GM18517 (cell line): Measurements from ENCODE around the gene FJX1.
"Not testable (repeated sequence)": the region's sequence is repeated elsewhere in the genome, so short reads cannot be mapped to it uniquely, and the experiment has no call there.

Experiments
- ATAC-seq: cut with Tn5 transposase; IDR thresholded peaks from one replicate; pipeline ENCODE4 v1.9.1; 2021; ENCODE audit warnings: mild to moderate bottlenecking, moderate library complexity; ENCODE audit not compliant: unreplicated experiment

FJX1 gene

GRCh38 chr11:35629914-35630313 is 11.7 kb downstream of the FJX1 start:
- ATAC-seq: no peak

GRCh38 chr11:35631891-35632290 is 13.6 kb downstream of the FJX1 start:
- ATAC-seq: no peak

GRCh38 chr11:35632301-35632700 is 14.0 kb downstream of the FJX1 start:
- ATAC-seq: no peak

GRCh38 chr11:35633827-35634423 is 15.7 kb downstream of the FJX1 start:
- no peak for ATAC-seq

- ATAC-seq: no peak
Observed at GRCh38 chr11:35635933-35636332, 17.7 kb downstream of the FJX1 start.

- no peak for ATAC-seq
Observed at GRCh38 chr11:35639591-35640179, 21.4 kb downstream of the FJX1 start.

- no peak for ATAC-seq
Observed at GRCh38 chr11:35641171-35641897, 23.1 kb downstream of the FJX1 start.

GRCh38 chr11:35641964-35642363 is 23.7 kb downstream of the FJX1 start:
- ATAC-seq: no peak

GRCh38 chr11:35647421-35648093 is 29.3 kb downstream of the FJX1 start:
- no peak for ATAC-seq

- ATAC-seq: no peak
Observed at GRCh38 chr11:35650006-35650405, 31.7 kb downstream of the FJX1 start.

- no peak for ATAC-seq
Observed at GRCh38 chr11:35650467-35650866, 32.2 kb downstream of the FJX1 start.

- ATAC-seq: no peak
Observed at GRCh38 chr11:35651263-35651662, 33.0 kb downstream of the FJX1 start.

- not testable (repeated sequence) for ATAC-seq
Observed at GRCh38 chr11:35652786-35653185, 34.5 kb downstream of the FJX1 start.

- ATAC-seq: no peak
Observed at GRCh38 chr11:35654711-35655110, 36.5 kb downstream of the FJX1 start.

- no peak for ATAC-seq
Observed at GRCh38 chr11:35655254-35655653, 37.0 kb downstream of the FJX1 start.

- no peak for ATAC-seq
Observed at GRCh38 chr11:35655856-35656255, 37.6 kb downstream of the FJX1 start.

- no peak for ATAC-seq
Observed at GRCh38 chr11:35658020-35658948, 40.0 kb downstream of the FJX1 start.

GRCh38 chr11:35661534-35661933 is 43.3 kb downstream of the FJX1 start:
- no peak for ATAC-seq

GRCh38 chr11:35662061-35662648 is 43.9 kb downstream of the FJX1 start:
- peak; percentile 23 for ATAC-seq

- peak; percentile 90 for ATAC-seq
Observed at GRCh38 chr11:35662649-35663407, 44.6 kb downstream of the FJX1 start, which contains the start of gene TRIM44. Gene TRIM44 (plus strand): TSS chr11:35662775. CDS start chr11:35663112, 337 bp downstream.
